Mucosa of rectum (tissue), 2 donors: ENCODE data around the gene MRPS2.
"Not testable (repeated sequence)": the region's sequence is repeated elsewhere in the genome, so short reads cannot be mapped to it uniquely, and the experiment has no call there.

Source experiments
- H3K27ac ChIP-seq, 2 donors: one replicate each; pipeline ENCODE4 v1.7.0; 2013; ENCODE audit warnings: inconsistent platforms in 2 of 2, low read depth in 2 of 2, low read length in 2 of 2
- H3K27me3 ChIP-seq, 2 donors: one replicate each; pipeline ENCODE4 v1.7.0; 2013; ENCODE audit warnings: low read length in 2 of 2; ENCODE audit not compliant: control insufficient read depth in 2 of 2, insufficient read depth in 2 of 2
- H3K36me3 ChIP-seq, 2 donors: one replicate each; pipeline ENCODE4 v1.7.0; 2013; ENCODE audit warnings: low read length in 2 of 2; ENCODE audit not compliant: control insufficient read depth in 2 of 2, insufficient read depth in 2 of 2
- H3K4me1 ChIP-seq, 2 donors: one replicate each; pipeline ENCODE4 v1.7.0; 2013; ENCODE audit warnings: low read length in 2 of 2, mild to moderate bottlenecking in 1 of 2; ENCODE audit not compliant: control insufficient read depth in 2 of 2, insufficient read depth in 2 of 2
- H3K4me3 ChIP-seq, 2 donors: one replicate each; pipeline ENCODE4 v1.7.0; 2013; ENCODE audit warnings: low read length in 2 of 2
- H3K9ac ChIP-seq, 2 donors: one replicate each; pipeline ENCODE4 v1.7.0; 2013; ENCODE audit warnings: low read length in 2 of 2, low read depth in 1 of 2, mild to moderate bottlenecking in 1 of 2
- H3K9me3 ChIP-seq, 2 donors: one replicate each; pipeline ENCODE4 v1.7.0; 2013; ENCODE audit warnings: low read length in 2 of 2; ENCODE audit not compliant: control insufficient read depth in 2 of 2
- donor health status: healthy.
- donor health status: Normal muscosa, but diverticular disease.

MRPS2 gene

GRCh38 chr9:135533674-135534073 lies 33.2 kb downstream of the MRPS2 start:
- Histone ChIP-seq H3K9me3 (no peaks in the 10 kb centered on the region), H3K4me3 (no peak overlapping the region), H3K27me3 (peaks cover 3 to 5% of the 10 kb centered on the region in 2 donors), H3K36me3 (no peaks in the 10 kb centered on the region), H3K27ac (no peak overlapping the region), H3K9ac (no peak overlapping the region), H3K4me1 (no peaks in the 10 kb centered on the region)

- H3K36me3 ChIP-seq, H3K9me3 ChIP-seq, H3K9ac ChIP-seq, H3K4me1 ChIP-seq, H3K27ac ChIP-seq, H3K4me3 ChIP-seq, H3K27me3 ChIP-seq: not testable (repeated sequence)
Measured at GRCh38 chr9:135534192-135534711, 33.8 kb downstream of the MRPS2 start.

- H3K4me1 ChIP-seq, H3K4me3 ChIP-seq, H3K27ac ChIP-seq, H3K27me3 ChIP-seq, H3K9me3 ChIP-seq, H3K36me3 ChIP-seq, H3K9ac ChIP-seq: not testable (repeated sequence)
Measured at GRCh38 chr9:135534826-135535225, 34.3 kb downstream of the MRPS2 start.

GRCh38 chr9:135535631-135536030 lies 35.1 kb downstream of the MRPS2 start:
- not testable (repeated sequence) for H3K36me3 ChIP-seq, H3K9me3 ChIP-seq, H3K27ac ChIP-seq, H3K4me3 ChIP-seq, H3K4me1 ChIP-seq, H3K9ac ChIP-seq, H3K27me3 ChIP-seq

GRCh38 chr9:135536216-135536615 lies 35.7 kb downstream of the MRPS2 start:
- H3K9me3 ChIP-seq, result no peaks in the 10 kb centered on the region
- no peak overlapping the region for H3K9ac ChIP-seq
- no peak overlapping the region for H3K4me3 ChIP-seq
- no peak overlapping the region for H3K27ac ChIP-seq
- peaks cover 0 to 5% of the 10 kb centered on the region in 2 donors for H3K27me3 ChIP-seq
- no peaks in the 10 kb centered on the region for H3K4me1 ChIP-seq
- H3K36me3 ChIP-seq, result no peaks in the 10 kb centered on the region

- not testable (repeated sequence) for H3K9ac ChIP-seq, H3K27me3 ChIP-seq, H3K4me3 ChIP-seq, H3K4me1 ChIP-seq, H3K27ac ChIP-seq, H3K9me3 ChIP-seq, H3K36me3 ChIP-seq
Measured at GRCh38 chr9:135543262-135543894, 42.9 kb downstream of the MRPS2 start.

- Histone ChIP-seq H3K27ac (no peak overlapping the region), H3K9me3 (no peaks in the 10 kb centered on the region), H3K4me1 (no peaks in the 10 kb centered on the region), H3K27me3 (no peaks in the 10 kb centered on the region), H3K4me3 (no peak overlapping the region), H3K36me3 (no peaks in the 10 kb centered on the region), H3K9ac (no peak overlapping the region)
Measured at GRCh38 chr9:135544981-135545635, 44.6 kb downstream of the MRPS2 start.

GRCh38 chr9:135545646-135546176 lies 45.2 kb downstream of the MRPS2 start, which contains the start of gene OBP2A:
OBP2A (plus strand) TSS chr9:135546126; CDS start chr9:135546181, 55 bp downstream.
- H3K27me3 ChIP-seq, H3K9me3 ChIP-seq, H3K27ac ChIP-seq, H3K4me1 ChIP-seq, H3K4me3 ChIP-seq, H3K9ac ChIP-seq, H3K36me3 ChIP-seq: not testable (repeated sequence)

- not testable (repeated sequence) for H3K9me3 ChIP-seq, H3K4me1 ChIP-seq, H3K27ac ChIP-seq, H3K27me3 ChIP-seq, H3K4me3 ChIP-seq, H3K9ac ChIP-seq, H3K36me3 ChIP-seq
Measured at GRCh38 chr9:135546792-135547617, 46.5 kb downstream of the MRPS2 start.
